Neural cell (in vitro differentiated cells): Measurements from ENCODE around the gene AGFG2. TPM values are rescaled to one million over a fixed set of nuclear protein-coding genes. Genes with fewer than 3 reads are reported as not detected.
"Not testable (repeated sequence)": the region's sequence is repeated elsewhere in the genome, so short reads cannot be mapped to it uniquely, and the experiment has no call there.

Experiments used
- H2AFZ ChIP-seq: fragments of 200-600, 300-800 bp; sonication (generic), shearing (Covaris generic); 2 replicates; pipeline ENCODE4 v1.6.0; 2014; ENCODE audit warnings: low read depth, mild to moderate bottlenecking, antibody characterized with exemption, low read length, moderate library complexity
- H3F3A ChIP-seq: fragments of 200-600 bp; shearing (Covaris generic); 2 replicates; pipeline ENCODE4 v1.6.1; 2016; ENCODE audit warnings: mild to moderate bottlenecking, moderate library complexity, mixed read lengths, antibody characterized with exemption, low read length; ENCODE audit not compliant: insufficient read depth, poor library complexity, severe bottlenecking
- H3K27ac ChIP-seq: fragments of 200-600, 300-800 bp; sonication (generic), shearing (Covaris generic); 2 replicates; pipeline ENCODE4 v1.5.1; 2014; ENCODE audit warnings: mild to moderate bottlenecking, low read length, moderate library complexity
- H3K27me3 ChIP-seq: fragments of 300-800, 200-600 bp; sonication (generic), shearing (Covaris generic); 2 replicates; pipeline ENCODE4 v1.6.0; 2014; ENCODE audit warnings: mild to moderate bottlenecking, low read depth, low read length, moderate library complexity; ENCODE audit not compliant: insufficient read depth
- H3K36me3 ChIP-seq: fragments of 300-800, 200-600 bp; sonication (generic), shearing (Covaris generic); 2 replicates; pipeline ENCODE4 v1.5.1; 2014; ENCODE audit warnings: mild to moderate bottlenecking, antibody characterized with exemption, low read length, moderate library complexity; ENCODE audit not compliant: insufficient read depth
- H3K4me2 ChIP-seq: fragments of 300-800, 200-600 bp; sonication (generic), shearing (Covaris generic); 2 replicates; pipeline ENCODE4 v1.6.0; 2014; ENCODE audit warnings: mild to moderate bottlenecking, low read length
- H3K4me3 ChIP-seq: fragments of 300-800, 200-600 bp; sonication (generic), shearing (Covaris generic); 2 replicates; pipeline ENCODE4 v1.5.1; 2014; ENCODE audit warnings: mild to moderate bottlenecking, low read length, moderate library complexity
- H3K79me2 ChIP-seq: fragments of 200-600 bp; shearing (Covaris generic); replicated peaks from 2 replicates; pipeline ENCODE4 v1.6.0; 2014; ENCODE audit warnings: mild to moderate bottlenecking, low read length, moderate library complexity; ENCODE audit not compliant: insufficient read depth
- H3K9ac ChIP-seq: fragments of 300-800, 200-600 bp; sonication (generic), shearing (Covaris generic); 2 replicates; pipeline ENCODE4 v1.6.1; 2016; ENCODE audit warnings: mild to moderate bottlenecking, low read length, mixed read lengths
- H3K9me2 ChIP-seq: fragments of 200-600 bp; shearing (Covaris generic); 2 replicates; pipeline ENCODE4 v1.6.1; 2016; ENCODE audit warnings: mild to moderate bottlenecking, low read length, mixed read lengths; ENCODE audit not compliant: insufficient read depth
- H3K9me3 ChIP-seq: fragments of 200-600, 300-800 bp; sonication (generic), shearing (Covaris generic); 2 replicates; pipeline ENCODE4 v1.6.1; 2016; ENCODE audit warnings: mild to moderate bottlenecking, mixed run types, low read length, moderate library complexity, mixed read lengths
- H4K20me1 ChIP-seq: fragments of 200-600 bp; shearing (Covaris generic); 2 replicates; pipeline ENCODE4 v1.6.1; 2016; ENCODE audit warnings: mild to moderate bottlenecking, mixed run types; ENCODE audit not compliant: insufficient read depth
- EP300 ChIP-seq: fragments of 450-650 bp; conservative IDR thresholded peaks from 2 replicates; pipeline ENCODE4 v1.6.1; 2014; ENCODE audit warnings: antibody characterized with exemption, mild to moderate bottlenecking, moderate library complexity; ENCODE audit not compliant: poor library complexity, severe bottlenecking
- EZH2 ChIP-seq: fragments of 200-600, 300-800 bp; shearing (Covaris generic), sonication (generic); IDR thresholded peaks from 2 replicates; pipeline ENCODE4 v1.6.1; 2014; ENCODE audit warnings: antibody characterized with exemption, low read length, borderline replicate concordance, mild to moderate bottlenecking; ENCODE audit not compliant: insufficient read depth, poor library complexity, severe bottlenecking
- MXI1 ChIP-seq: fragments of 450-650 bp; conservative IDR thresholded peaks from 2 replicates; pipeline ENCODE4 v1.6.1; 2014; ENCODE audit warnings: antibody characterized with exemption, mild to moderate bottlenecking; ENCODE audit not compliant: poor library complexity, severe bottlenecking
- POLR2AphosphoS5 ChIP-seq: IDR thresholded peaks from 2 replicates; pipeline ENCODE4 v1.6.1; 2012
- RAD21 ChIP-seq: fragments of 450-650 bp; conservative IDR thresholded peaks from 2 replicates; pipeline ENCODE4 v1.6.1; 2014; ENCODE audit warnings: antibody characterized with exemption, mild to moderate bottlenecking, moderate library complexity
- REST ChIP-seq: IDR thresholded peaks from 2 replicates; pipeline ENCODE4 v1.6.1; 2012; ENCODE audit warnings: borderline replicate concordance
- SMC3 ChIP-seq: fragments of 450-650 bp; conservative IDR thresholded peaks from 2 replicates; pipeline ENCODE4 v1.6.1; 2014; ENCODE audit warnings: antibody characterized with exemption, mild to moderate bottlenecking, moderate library complexity; ENCODE audit not compliant: poor library complexity
- TAF1 ChIP-seq: IDR thresholded peaks from 2 replicates; pipeline ENCODE4 v1.6.1; 2012; ENCODE audit warnings: low read depth
- polyA plus RNA-seq: library from polyadenylated mRNA; depleted of rRNA; stranded (reverse); fragments of >200 nt; gene quantifications from 2 replicates; pipeline ENCODE4 v1.2.3, GENCODE V29; 2014
- TF ChIP-seq, protein P1 (sequence below): fragments of 450-650 bp; IDR thresholded peaks from 2 replicates; pipeline ENCODE4 v1.5.1; 2014; ENCODE audit warnings: antibody characterized with exemption, mild to moderate bottlenecking, moderate library complexity; ENCODE audit not compliant: poor library complexity, severe bottlenecking

Gene AGFG2
- polyA plus RNA-seq, 1 donor from 2014 or later, result 3.4 TPM

GRCh38 chr7:100520138-100520537 lies 18.9 kb upstream of the AGFG2 start:
- Histone ChIP-seq H3K9me3 (no peaks in the 10 kb centered on the region), H3K4me2 (no peak overlapping the region), H3K9ac (no peak overlapping the region), H3K27ac (no peak overlapping the region), H4K20me1 (no peaks in the 10 kb centered on the region), H3K36me3 (no peaks in the 10 kb centered on the region), H3K9me2 (no peaks in the 10 kb centered on the region), H3K4me3 (no peak overlapping the region), H3K27me3 (no peaks in the 10 kb centered on the region), H2AFZ (no peak overlapping the region), H3F3A (no peaks in the 10 kb centered on the region), H3K79me2 (no peaks in the 10 kb centered on the region)
- TF ChIP-seq RAD21, result no peak
- no peak for TF ChIP-seq EP300
- TF ChIP-seq, protein P1, sequence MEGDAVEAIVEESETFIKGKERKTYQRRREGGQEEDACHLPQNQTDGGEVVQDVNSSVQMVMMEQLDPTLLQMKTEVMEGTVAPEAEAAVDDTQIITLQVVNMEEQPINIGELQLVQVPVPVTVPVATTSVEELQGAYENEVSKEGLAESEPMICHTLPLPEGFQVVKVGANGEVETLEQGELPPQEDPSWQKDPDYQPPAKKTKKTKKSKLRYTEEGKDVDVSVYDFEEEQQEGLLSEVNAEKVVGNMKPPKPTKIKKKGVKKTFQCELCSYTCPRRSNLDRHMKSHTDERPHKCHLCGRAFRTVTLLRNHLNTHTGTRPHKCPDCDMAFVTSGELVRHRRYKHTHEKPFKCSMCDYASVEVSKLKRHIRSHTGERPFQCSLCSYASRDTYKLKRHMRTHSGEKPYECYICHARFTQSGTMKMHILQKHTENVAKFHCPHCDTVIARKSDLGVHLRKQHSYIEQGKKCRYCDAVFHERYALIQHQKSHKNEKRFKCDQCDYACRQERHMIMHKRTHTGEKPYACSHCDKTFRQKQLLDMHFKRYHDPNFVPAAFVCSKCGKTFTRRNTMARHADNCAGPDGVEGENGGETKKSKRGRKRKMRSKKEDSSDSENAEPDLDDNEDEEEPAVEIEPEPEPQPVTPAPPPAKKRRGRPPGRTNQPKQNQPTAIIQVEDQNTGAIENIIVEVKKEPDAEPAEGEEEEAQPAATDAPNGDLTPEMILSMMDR, result no peak
- no peak for TF ChIP-seq POLR2AphosphoS5

GRCh38 chr7:100521076-100521475 lies 17.9 kb upstream of the AGFG2 start:
- no peaks in the 10 kb centered on the region for H4K20me1 ChIP-seq
- no peak overlapping the region for H3K4me2 ChIP-seq
- TF ChIP-seq REST, result no peak
- TF ChIP-seq EZH2, result no peak
- TF ChIP-seq, protein P1, result no peak
- TF ChIP-seq TAF1, result no peak
- no peak for TF ChIP-seq RAD21
- no peak for TF ChIP-seq SMC3
- TF ChIP-seq POLR2AphosphoS5, result no peak
- TF ChIP-seq EP300, result no peak
- no peak for TF ChIP-seq MXI1
- no peaks in the 10 kb centered on the region for H3K9me3 ChIP-seq
- H3K27me3 ChIP-seq, result no peaks in the 10 kb centered on the region
- no peak overlapping the region for H3K4me3 ChIP-seq
- H3F3A ChIP-seq, result no peaks in the 10 kb centered on the region
- H3K9ac ChIP-seq, result no peak overlapping the region
- H3K79me2 ChIP-seq, result no peaks in the 10 kb centered on the region
- H3K9me2 ChIP-seq, result no peaks in the 10 kb centered on the region
- no peak overlapping the region for H3K27ac ChIP-seq
- H2AFZ ChIP-seq, result no peak overlapping the region
- no peaks in the 10 kb centered on the region for H3K36me3 ChIP-seq

- H3K9me2 ChIP-seq, H3K27ac ChIP-seq, H3K27me3 ChIP-seq, H3K79me2 ChIP-seq, H3K9me3 ChIP-seq, H3F3A ChIP-seq, H2AFZ ChIP-seq, H3K36me3 ChIP-seq, H3K4me2 ChIP-seq, H3K9ac ChIP-seq, H3K4me3 ChIP-seq, H4K20me1 ChIP-seq: not testable (repeated sequence)
These were observed 17.0 kb upstream of the AGFG2 start for GRCh38 chr7:100521909-100522593.

DNA sequence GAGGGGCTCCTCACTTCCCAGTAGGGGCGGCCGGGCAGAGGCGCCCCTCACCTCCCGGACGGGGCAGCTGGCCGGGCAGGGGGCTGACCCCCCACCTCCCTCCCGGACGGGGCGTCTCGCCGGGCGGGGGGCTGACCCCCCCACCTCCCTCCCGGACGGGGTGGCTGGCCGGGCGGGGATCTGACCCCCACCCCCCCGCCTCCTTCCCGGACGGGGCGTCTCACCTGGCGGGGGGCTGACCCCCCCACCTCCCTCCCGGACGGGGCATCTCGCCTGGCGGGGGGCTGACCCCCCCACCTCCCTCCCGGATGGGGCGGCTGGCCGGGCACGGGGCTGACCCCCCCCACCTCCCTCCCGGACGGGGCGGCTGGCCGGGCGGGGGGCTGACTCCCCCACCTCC lies 15.8 kb upstream of the AGFG2 start:
- not testable (repeated sequence) for H4K20me1 ChIP-seq, H3K9me2 ChIP-seq, H3K36me3 ChIP-seq, H3K27me3 ChIP-seq, H2AFZ ChIP-seq, H3K4me2 ChIP-seq, H3K9me3 ChIP-seq, H3K9ac ChIP-seq, H3F3A ChIP-seq, H3K27ac ChIP-seq, H3K4me3 ChIP-seq, H3K79me2 ChIP-seq
